Measurements from ENCODE around the gene LRRC3C.
"Not testable (repeated sequence)": the region's sequence is repeated elsewhere in the genome, so short reads cannot be mapped to it uniquely, and the experiment has no call there.

The LRRC3C gene

GRCh38 chr17:39924691-39925055 is 2.9 kb upstream of the LRRC3C start:
- no peak for DNase-seq

- DNase-seq = peak; percentile 34
Observed at GRCh38 chr17:39925282-39926134, 2.0 kb upstream of the LRRC3C start.

GRCh38 chr17:39926135-39926587 is 1.4 kb upstream of the LRRC3C start:
- no peak for DNase-seq

- DNase-seq = peak; percentile 32
Observed at GRCh38 chr17:39926588-39927100, 888 bp upstream of the LRRC3C start.

GRCh38 chr17:39927929-39928857 is 661 bp downstream of the LRRC3C start:
- no peak for DNase-seq

GRCh38 chr17:39928858-39929645 is 1.5 kb downstream of the LRRC3C start:
- DNase-seq = no peak

- DNase-seq = no peak
Observed at GRCh38 chr17:39929646-39930407, 2.3 kb downstream of the LRRC3C start.

GRCh38 chr17:39933912-39934311 is 6.4 kb downstream of the LRRC3C start:
- DNase-seq = no peak

GRCh38 chr17:39934324-39934723 is 6.8 kb downstream of the LRRC3C start:
- DNase-seq = no peak

GRCh38 chr17:39935909-39936308 is 8.4 kb downstream of the LRRC3C start:
- no peak for DNase-seq

- no peak for DNase-seq
Observed at GRCh38 chr17:39937447-39937846, 9.9 kb downstream of the LRRC3C start.

- DNase-seq = no peak
Observed at GRCh38 chr17:39938140-39938869, 10.8 kb downstream of the LRRC3C start.

GRCh38 chr17:39939106-39939505 is 11.6 kb downstream of the LRRC3C start:
- peak; percentile 15 for DNase-seq

- peak; percentile 69 for DNase-seq
Observed at GRCh38 chr17:39939588-39940419, 12.3 kb downstream of the LRRC3C start.

GRCh38 chr17:39943702-39944392 is 16.3 kb downstream of the LRRC3C start:
- DNase-seq = no peak

- DNase-seq = no peak
Observed at GRCh38 chr17:39944393-39944711, 16.8 kb downstream of the LRRC3C start.

GRCh38 chr17:39946551-39947330 is 19.2 kb downstream of the LRRC3C start:
- DNase-seq = no peak

- DNase-seq = not testable (repeated sequence)
Observed at GRCh38 chr17:39948489-39948828, 20.9 kb downstream of the LRRC3C start.

- no peak for DNase-seq
Observed at GRCh38 chr17:39949028-39949427, 21.5 kb downstream of the LRRC3C start.
